Glomerular endothelial cell (primary cell): ENCODE data around the gene ZNF277. TPM values are rescaled to one million over a fixed set of nuclear protein-coding genes. Genes with fewer than 3 reads are reported as not detected.
"Not testable (repeated sequence)": the region's sequence is repeated elsewhere in the genome, so short reads cannot be mapped to it uniquely, and the experiment has no call there.

Experiments used
- DNase-seq: peaks from one replicate; pipeline ENCODE4 v3.0.0-alpha.2; 2011; ENCODE audit warnings: low read depth, low spot score; ENCODE audit errors: extremely low read depth
- total RNA-seq: library from RNA; depleted of rRNA; stranded (reverse); fragments of >200 nt; gene quantifications from 2 replicates; pipeline ENCODE4 v1.2.3, GENCODE V29; 2015

ZNF277 gene
- total RNA-seq, 1 donor from 2014 or later, result 17.0 TPM

GRCh38 chr7:112286250-112287086 is 80.0 kb downstream of the ZNF277 start:
- DNase-seq, result no peak

DNA sequence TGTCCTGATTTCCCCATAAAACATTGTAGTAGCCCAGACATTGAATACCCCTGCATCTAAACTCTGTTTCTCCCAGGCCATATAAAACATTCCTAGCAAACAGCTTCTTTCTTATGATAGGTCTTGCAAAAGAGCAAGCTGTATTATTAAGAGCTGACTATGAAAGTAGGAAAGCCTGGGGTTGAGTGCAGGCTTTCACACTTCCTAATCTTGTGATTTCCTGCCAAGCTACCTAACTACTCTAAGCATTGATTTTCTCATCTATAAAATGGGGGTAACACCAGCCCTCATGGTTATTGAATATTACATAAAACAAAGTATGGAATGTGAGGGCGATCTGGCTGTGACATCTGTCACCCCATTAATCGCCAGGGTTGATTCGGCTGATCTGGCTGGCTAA is 81.8 kb downstream of the ZNF277 start:
- no peak for DNase-seq

- no peak for DNase-seq
Measured at GRCh38 chr7:112290065-112290464, 83.6 kb downstream of the ZNF277 start.

GRCh38 chr7:112292162-112292561 is 85.7 kb downstream of the ZNF277 start:
- DNase-seq, result no peak

DNA sequence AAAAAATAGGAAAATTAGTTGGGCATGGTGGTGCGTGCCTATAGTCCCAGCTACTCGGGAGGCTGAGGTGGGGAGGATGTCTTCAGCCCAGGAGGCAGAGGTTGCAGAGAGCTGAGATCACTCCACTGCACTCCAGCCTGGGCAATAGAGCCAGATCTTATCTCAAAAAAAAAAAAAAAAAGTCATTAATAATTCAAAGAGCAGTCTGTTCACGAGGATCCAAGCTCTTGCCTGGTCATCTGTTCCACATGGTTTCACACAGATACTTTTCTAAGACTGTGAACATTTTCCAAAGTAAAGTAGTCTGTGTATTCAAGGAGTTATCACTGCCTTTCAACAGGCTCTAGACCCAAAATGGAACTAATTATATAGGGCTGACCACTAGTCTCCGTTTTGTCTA is 86.9 kb downstream of the ZNF277 start:
- DNase-seq, result no peak

GRCh38 chr7:112296432-112296831 is 89.9 kb downstream of the ZNF277 start:
- no peak for DNase-seq

DNA sequence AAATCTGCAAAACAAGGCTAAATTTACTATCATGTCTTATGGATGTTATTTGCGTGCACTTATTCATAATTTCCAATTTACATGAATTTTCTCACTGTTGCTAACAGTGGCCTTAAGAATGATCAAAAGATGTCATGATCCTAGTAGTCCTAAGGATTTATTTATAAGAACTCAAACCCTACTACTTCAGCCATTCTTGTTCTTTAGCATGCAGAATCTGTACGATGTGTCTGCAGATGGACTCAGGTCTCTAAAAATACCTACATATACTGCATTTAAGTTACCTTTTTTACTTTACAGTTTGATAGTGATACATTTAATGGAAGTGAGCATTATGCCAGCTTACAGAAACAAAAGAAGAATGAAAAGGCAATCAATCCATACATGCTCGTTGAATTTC is 91.2 kb downstream of the ZNF277 start:
- no peak for DNase-seq

GRCh38 chr7:112298543-112299100 is 92.1 kb downstream of the ZNF277 start:
- no peak for DNase-seq

DNA sequence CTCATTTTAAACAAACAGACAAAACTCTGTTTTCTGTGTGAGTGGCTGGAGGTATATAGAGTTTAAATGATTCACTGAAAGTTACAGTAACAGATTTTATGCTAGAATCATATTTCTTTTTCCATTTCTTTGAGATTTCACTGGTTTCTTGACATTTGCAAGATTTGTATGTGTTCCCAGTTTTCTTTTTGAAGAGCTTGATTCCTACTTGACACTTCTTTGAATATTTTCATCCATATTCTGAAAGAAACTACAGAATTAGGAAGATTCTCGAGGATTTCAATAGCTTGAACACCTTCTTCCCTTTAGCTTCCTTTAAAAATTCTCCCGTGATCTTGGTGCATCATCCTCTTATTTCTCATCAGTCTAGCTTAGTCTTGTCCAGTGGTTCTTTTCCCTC is 93.6 kb downstream of the ZNF277 start:
- no peak for DNase-seq

- DNase-seq, result no peak
Measured at GRCh38 chr7:112300831-112301407, 94.4 kb downstream of the ZNF277 start.

DNA sequence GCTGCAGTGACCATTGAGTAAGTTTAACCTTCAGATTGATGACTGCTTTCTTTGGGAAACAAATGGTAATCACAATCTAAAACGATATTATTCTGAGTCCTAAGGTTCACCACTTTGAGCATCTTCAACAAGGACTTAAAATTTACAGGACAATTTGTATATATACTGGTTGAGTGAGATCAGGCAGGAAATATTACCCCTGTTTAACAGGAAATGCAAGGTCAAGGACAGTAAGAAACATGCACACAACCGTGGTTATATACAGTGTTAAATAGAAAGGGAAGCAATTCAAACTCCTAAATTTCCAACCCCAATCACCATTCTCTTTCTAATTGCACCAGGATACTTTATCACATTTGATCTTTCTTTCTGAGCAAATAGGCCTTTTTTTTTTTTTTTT is 96.1 kb downstream of the ZNF277 start:
- no peak for DNase-seq

- no peak for DNase-seq
Measured at GRCh38 chr7:112306903-112307302, 100.4 kb downstream of the ZNF277 start.

DNA sequence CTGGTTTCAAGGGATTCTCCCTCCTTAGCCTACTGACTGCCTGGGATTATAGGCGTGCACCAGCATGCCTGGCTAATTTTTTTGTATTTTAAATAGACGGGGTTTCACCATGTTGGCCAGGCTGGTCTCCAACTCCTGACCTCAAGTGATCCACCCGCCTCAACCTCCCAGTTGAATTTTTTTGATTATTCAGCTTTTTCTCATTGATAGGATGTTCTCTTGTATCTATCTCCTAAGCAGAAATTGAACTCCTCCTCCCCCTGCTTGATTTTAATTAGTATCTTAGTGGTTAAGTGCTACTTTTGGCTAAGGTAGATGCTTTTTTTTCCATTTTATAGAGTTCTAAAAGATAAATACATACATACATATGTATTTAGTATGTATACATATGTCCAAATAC is 101.0 kb downstream of the ZNF277 start:
- no peak for DNase-seq

- no peak for DNase-seq
Measured at GRCh38 chr7:112308974-112309373, 102.5 kb downstream of the ZNF277 start.

- DNase-seq, result not testable (repeated sequence)
Measured at GRCh38 chr7:112316803-112317202, 110.3 kb downstream of the ZNF277 start.

DNA sequence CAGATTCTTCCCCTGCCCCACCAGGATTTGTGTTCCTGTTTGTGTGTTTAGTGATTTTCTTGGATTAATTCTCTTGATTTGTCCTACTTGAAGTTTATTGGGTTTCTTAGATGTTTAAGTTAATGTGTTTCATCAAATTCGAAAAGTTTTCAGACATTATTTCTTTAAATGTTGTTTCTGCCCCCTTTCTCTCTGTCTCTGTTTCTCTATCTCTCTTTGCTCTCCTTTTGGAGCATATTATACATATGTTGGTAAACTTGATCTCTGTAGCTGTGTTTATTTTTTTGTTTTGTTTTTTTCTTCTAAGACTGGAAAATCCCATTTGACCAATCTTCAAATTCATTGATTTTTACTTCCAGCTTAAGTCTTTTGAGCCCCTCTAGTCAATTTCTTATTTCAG is 115.6 kb downstream of the ZNF277 start:
- no peak for DNase-seq

GRCh38 chr7:112327566-112327965 is 121.1 kb downstream of the ZNF277 start:
- no peak for DNase-seq

DNA sequence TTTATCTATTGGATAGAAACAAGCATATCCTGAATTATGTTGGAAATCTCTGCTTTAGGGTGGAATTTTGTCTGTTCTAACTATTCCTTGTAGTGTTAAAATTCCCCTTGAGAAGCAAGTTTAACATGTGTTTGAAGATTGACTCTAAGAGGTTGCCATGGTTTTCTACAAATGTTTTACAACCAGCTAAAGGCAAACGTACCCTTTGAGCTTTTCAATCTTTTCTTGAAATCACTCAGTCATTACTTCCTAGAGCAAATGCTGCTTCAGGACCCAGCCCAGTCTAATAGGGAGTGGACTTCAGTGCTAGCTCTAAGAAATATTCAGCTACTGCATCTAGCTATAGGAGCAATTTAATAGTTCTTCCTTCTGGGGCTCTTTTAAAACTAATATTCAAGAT is 125.0 kb downstream of the ZNF277 start:
- DNase-seq, result no peak

DNA sequence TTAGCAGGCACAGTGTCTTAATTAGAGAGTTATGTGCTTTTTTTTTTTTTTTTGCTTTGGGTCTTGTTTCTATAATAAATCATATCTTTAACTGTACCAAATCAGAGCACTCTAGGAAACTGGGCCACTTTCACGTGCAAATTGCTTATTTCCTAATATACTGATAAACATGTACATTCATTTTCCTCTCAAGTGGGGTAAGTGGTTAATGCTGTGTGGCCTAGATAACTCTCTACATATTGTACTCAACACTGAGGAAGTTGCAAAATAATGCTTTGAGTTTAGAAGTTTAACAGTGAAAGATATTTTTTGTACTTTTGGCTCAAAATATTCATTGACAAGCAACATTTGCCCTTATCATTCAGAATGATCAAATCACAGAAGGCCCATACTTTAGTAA is 127.9 kb downstream of the ZNF277 start:
- DNase-seq, result no peak

GRCh38 chr7:112336261-112336660 is 129.8 kb downstream of the ZNF277 start:
- DNase-seq, result no peak

- no peak for DNase-seq
Measured at GRCh38 chr7:112336936-112337576, 130.6 kb downstream of the ZNF277 start.

DNA sequence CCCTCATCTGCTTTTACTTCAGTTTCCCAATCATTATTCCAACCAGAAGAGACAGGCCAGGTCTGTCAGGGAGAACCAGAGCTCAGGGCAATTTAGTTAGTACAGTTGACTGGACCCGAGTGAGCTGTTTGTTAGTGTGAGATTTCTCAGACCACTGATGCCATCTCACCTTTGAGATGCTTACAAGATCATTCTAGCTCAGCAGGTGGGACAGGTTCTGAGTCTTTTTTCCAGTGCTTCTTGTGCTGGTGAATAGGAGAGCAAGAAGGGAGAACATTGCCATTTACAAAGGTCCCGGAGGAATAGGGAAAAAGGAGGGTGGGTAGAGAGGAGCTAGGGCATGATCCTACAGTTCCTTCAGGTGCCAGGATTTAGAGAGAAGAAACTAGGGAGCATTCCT is 131.4 kb downstream of the ZNF277 start:
- DNase-seq, result no peak
